PC-9 (cell line): ENCODE data around the gene ZNF169.

Experiments
- CTCF ChIP-seq: fragments of 200-600 bp; sonication (generic); conservative IDR thresholded peaks from 2 replicates; pipeline ENCODE4 v1.6.1; 2017; ENCODE audit warnings: mixed run types, antibody characterized with exemption, mild to moderate bottlenecking, moderate library complexity
- EZH2 ChIP-seq: fragments of 200-600 bp; sonication (generic); IDR thresholded peaks from 2 replicates; pipeline ENCODE4 v1.8.0; 2017; ENCODE audit warnings: antibody characterized with exemption, low read depth

- TF ChIP-seq CTCF, result no peak
- no peak for TF ChIP-seq EZH2
These were observed 41.6 kb downstream of the ZNF169 start for GRCh38 chr9:94300470-94301301.
